Activated CD4-positive, CD25-positive, alpha-beta regulatory T cell (primary cell): Measurements from ENCODE around the gene CAV1.
"Not testable (repeated sequence)": the region's sequence is repeated elsewhere in the genome, so short reads cannot be mapped to it uniquely, and the experiment has no call there.

Source experiments
- DNase-seq, 4 experiments: peaks; one replicate each; lab custom pipeline; 2025; lab: John Stamatoyannopoulos, UW

CAV1 gene

GRCh38 chr7:116582806-116583444 is 58.1 kb downstream of the CAV1 start:
- no peak for DNase-seq

DNA sequence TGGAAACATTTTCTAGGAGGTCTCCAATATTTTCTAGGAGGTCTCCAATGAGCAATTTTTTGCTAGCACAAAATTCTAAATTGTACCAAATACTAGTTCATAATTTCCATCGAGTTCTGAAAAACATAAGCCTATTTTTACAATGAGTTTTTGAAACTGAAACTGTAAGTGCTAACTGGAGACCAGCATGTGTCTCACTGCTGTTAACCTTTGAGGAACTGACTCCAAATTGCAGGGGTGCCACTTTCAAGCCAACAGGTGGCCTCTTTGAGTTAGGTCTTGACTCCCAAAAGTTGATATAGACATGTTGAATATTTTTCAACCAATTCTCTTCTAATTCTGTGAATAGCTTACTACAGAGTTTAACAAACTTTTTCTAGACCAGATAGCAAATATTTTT is 58.8 kb downstream of the CAV1 start:
- DNase-seq, result no peak

- DNase-seq, result no peak
Observed at GRCh38 chr7:116584721-116585120, 59.9 kb downstream of the CAV1 start.

DNA sequence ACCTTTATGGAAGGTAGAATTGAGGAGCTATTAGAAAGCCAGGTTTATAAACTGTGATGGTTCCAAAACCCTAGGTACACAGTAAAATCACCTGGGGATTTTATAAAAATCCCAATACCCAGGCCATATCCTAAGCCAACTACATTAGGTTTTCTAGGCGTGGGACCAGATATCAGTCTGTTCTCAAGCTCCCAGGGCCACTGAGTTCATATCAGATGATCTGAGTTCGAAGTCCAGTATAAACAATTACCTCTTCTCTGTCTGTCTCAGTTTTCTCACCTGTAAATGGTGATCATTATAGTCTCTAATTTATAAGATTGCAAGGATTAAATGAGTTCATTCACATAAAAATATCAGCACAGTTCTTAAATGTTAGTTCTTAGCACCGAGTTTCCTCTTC is 60.6 kb downstream of the CAV1 start:
- DNase-seq, result no peak

DNA sequence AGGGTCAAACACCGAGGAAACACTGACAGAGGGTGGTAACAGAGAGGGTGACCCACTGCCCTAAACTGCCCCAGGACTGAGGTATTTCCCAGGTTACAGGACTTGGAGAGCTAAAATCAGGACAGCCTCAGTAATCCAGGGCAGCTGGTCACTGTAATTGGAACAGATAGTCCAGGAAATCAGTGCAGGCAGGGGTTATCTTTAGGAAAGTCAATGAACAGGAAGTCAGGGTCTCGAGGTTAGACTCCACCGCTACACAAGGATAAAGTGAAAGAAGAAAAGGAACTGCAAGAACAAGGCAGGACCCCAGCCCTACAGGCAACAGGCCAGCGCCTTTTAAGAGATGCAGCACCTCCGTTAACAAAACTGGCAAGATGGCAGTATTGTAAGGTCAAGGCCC is 61.1 kb downstream of the CAV1 start:
- DNase-seq, result no peak

DNA sequence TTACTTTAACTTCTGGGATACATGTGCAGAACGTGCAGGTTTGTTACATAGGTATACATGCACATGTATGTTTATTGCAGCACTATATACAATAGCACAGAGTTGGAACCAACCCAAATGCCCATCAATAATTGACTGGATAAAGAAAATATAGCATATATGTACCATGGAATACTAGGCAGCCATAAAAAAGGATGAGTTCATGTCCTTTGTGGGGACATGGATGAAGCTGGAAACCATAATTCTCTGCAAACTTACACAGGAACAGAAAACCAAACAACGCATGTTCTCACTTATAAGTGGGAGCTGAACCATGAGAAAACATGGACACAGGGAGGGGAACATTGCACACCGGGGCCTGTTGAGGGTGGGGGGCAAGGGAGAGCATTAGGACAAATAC is 62.4 kb downstream of the CAV1 start:
- DNase-seq, result not testable (repeated sequence)

DNA sequence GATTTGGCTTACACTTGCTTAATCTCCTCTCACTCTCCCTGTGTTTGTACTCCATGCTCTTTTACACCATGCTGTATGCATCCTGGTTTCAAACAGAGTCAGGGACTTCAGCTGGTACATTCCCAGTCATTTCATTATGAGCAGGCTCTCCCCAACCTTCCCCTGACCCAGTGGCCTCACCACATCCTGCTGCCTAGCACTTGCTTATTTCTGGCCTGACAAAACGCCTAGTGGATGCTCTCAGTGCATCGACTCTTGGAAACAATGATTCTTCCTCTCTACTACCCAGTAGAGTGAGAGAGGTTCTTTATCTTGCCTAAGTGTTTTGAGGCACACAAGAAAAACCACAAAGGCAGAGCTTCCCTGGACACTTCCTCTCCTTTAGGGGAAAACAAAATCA is 63.4 kb downstream of the CAV1 start:
- DNase-seq, result no peak

DNA sequence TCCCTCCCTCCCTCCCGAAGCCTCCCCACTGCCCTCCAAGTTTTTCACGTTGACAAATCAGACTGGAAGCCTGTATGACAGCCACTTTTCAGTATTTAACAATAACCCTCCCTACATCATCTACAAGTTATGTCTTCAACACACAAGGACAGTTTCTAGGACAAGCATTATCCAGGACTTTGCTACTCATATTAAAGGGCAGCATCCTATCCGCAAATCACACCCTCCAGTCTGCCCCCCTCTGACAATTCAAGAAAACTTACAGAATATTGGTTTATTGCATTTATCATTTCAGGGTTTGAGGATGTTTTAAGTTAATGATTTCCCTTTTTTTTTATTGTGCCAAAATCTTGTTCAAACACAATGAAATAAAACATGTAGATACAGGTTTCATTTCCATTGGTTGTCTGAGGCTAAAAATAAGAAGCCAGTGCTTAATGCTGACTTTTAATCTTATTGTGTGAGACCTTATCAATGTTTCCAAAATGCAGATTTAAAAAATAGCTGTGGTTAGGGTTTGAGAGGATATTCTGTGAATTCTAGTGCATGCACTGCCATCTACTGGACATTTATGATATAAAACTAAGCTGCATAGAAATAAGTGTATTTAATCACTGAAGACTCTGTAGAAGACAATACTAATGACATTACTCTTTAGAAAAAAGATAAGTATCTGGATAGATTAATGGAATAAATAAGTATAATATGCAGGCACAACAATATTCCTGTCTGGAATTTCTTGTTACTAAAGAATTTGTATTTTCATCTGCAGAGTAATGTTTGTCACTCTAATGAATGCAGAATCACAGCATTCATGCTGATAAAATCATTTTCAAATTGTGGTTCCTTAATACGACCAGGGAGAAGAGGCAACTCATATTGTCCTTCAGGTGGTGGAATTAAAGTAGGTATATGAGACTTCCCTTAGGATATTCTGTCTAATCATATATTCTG is 64.1 kb downstream of the CAV1 start:
- DNase-seq, result no peak

GRCh38 chr7:116591202-116592040 is 66.6 kb downstream of the CAV1 start:
- no peak for DNase-seq

GRCh38 chr7:116592041-116592355 is 67.2 kb downstream of the CAV1 start:
- DNase-seq, result no peak

GRCh38 chr7:116592445-116592844 is 67.6 kb downstream of the CAV1 start:
- DNase-seq, result no peak

GRCh38 chr7:116593359-116594075 is 68.7 kb downstream of the CAV1 start:
- no peak for DNase-seq

DNA sequence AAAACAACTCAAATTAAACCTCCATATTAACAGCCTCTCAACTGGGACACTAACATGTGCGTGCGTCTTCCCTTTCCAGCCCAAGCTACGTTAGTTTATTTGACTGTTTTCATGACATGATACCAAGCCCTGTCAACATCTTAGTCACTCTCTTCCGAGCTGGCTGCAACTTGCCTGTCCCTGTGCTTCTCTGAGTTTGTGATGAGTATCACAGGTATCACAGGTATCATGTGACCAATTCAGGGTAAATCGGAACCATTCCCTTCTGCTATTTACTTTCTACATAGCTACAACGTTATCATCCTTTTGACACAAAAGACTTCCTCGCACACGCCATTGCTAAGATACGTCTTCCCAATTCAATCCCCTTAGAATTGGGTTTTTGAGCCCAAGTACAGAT is 70.2 kb downstream of the CAV1 start:
- no peak for DNase-seq

- no peak for DNase-seq
Observed at GRCh38 chr7:116597384-116597783, 72.5 kb downstream of the CAV1 start.

DNA sequence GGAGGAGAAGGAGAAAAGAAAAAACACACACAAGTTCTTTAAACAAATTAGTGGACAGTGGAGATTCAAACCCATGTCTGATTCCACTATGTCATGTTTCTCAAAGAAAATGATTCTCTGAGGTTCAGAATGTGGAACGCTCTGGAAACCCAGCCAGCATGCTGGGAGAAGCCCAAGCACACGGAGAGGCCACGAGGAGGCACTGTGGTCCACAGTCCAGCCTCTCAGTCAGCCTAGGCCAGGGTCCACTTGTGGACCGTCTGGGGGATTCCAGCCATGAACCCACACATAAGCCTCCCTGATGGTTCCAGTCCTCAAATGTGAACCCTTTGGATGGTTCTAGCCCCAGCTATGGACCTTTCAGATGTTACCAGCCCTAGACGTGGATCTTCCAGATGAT is 73.4 kb downstream of the CAV1 start:
- DNase-seq, result no peak

DNA sequence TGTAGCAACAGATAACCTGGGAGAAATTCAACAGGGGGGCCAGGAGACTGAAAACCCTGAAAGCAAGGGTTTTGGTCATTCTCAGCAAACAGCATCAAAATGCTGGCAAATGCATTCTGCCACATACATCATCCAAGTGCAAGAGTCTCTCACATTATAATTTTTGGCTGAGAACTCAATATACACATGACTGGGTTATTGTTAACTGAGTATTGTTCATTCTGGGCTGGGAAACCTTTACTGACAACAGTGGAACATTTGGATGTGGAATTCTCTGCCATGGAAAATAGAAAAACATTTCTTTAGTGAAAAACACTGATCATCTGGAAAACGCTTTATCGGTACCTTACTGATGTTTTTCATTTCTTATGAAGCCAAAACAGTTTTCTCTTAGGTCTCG is 74.0 kb downstream of the CAV1 start:
- no peak for DNase-seq

- DNase-seq, result no peak
Observed at GRCh38 chr7:116601426-116601825, 76.6 kb downstream of the CAV1 start.

- DNase-seq, result no peak
Observed at GRCh38 chr7:116607299-116607698, 82.5 kb downstream of the CAV1 start.

- no peak for DNase-seq
Observed at GRCh38 chr7:116610210-116610609, 85.4 kb downstream of the CAV1 start.

DNA sequence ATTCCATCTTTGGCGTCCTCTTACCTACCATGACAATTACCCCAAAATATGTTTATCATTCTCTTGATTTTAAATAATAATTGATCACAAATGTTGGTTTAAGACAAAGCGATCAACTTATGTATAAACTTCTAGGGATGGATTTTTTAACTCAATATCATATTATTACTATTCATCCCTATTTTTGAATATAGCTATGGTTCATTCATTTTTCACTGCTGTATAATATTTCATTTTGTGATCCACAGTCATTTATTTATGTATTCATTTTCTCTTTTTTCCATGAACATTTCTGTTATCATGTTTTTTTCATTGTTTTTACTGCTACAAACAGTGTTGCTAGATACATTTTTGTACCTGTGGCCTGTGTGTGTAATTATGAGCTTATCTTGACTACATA is 85.9 kb downstream of the CAV1 start:
- DNase-seq, result no peak
